Right ventricle myocardium inferior (tissue), 1 donor: ENCODE measurements around the gene STARD7. TPM values are rescaled to one million over a fixed set of nuclear protein-coding genes. Genes with fewer than 3 reads are reported as not detected.
"Not testable (repeated sequence)": the region's sequence is repeated elsewhere in the genome, so short reads cannot be mapped to it uniquely, and the experiment has no call there.

Experiments
- ATAC-seq: fragments of 200-7000 bp; cut with Tn5 transposase; one replicate; pipeline ENCODE4 v1.9.1; 2020; ENCODE audit warnings: mild to moderate bottlenecking, moderate library complexity
- DNase-seq: peaks from one replicate; pipeline ENCODE4 v3.0.0; 2021; ENCODE audit errors: missing footprints
- intact Hi-C: fragments of 100-400 bp; cut with DNase I; formaldehyde crosslinking; loops from one replicate; pipeline ENCODE4 v1.11.0; 2022
- long read RNA-seq: library from polyadenylated mRNA; unstranded; transcript quantifications from one replicate; pipeline ENCODE4 v2.0.0, GENCODE V29; 2021
- total RNA-seq: library from RNA; stranded (reverse); fragmentation: NEBNext Ultra II Directional; extraction: Animal tissue kit (Norgen Biotek cat#: 25700); gene quantifications from one replicate; pipeline ENCODE4 v1.2.1, GENCODE V29; 2021
- donor health status: DM: no; HTN: yes; CAD: no; lungs with severe emphysema.

The STARD7 gene, protein sequence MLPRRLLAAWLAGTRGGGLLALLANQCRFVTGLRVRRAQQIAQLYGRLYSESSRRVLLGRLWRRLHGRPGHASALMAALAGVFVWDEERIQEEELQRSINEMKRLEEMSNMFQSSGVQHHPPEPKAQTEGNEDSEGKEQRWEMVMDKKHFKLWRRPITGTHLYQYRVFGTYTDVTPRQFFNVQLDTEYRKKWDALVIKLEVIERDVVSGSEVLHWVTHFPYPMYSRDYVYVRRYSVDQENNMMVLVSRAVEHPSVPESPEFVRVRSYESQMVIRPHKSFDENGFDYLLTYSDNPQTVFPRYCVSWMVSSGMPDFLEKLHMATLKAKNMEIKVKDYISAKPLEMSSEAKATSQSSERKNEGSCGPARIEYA
- total RNA-seq = 194 TPM
- long read RNA-seq, transcript STARD7-201 (8 exons, 3,368 nt) = major isoform, 361 of 373 reads
- long read RNA-seq, partial matches to known transcripts = 3 of 373 reads
- long read RNA-seq, other reads (novel, unspliced or antisense) = 9 of 373 reads

- intact Hi-C loops = loop anchor here (2.0 kb wide), 1 partner anchor 52 kb away; no protein-coding TSS in a partner anchor
These were observed at the start of gene STARD7 for GRCh38 chr2:96208143-96209010. Gene STARD7, minus strand, starts transcription at chr2:96208827. Its CDS starts 393 bp downstream, at chr2:96208434.

DNA sequence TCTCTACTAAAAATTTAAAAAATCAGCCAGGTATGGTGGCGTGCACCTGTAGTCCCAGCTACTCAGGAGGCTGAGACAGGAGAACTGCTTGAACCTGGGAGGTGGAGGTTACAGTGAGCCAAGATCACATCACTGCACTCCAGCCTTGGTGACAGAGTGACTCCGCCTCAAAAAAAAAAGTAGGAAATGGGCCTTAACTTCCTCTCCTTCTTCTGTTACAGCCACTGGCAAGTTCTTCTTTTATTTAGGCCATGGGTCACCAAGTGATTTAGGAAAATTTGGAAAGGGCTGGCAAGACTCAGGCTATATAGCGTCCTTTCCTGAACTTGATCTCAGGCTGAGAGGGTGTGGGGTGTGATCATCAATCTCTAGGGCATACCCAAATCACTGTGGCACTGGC lies 49.1 kb upstream of the STARD7 start:
- not testable (repeated sequence) for ATAC-seq

More at GRCh38 chr2:96208143-96209010, at the start of gene STARD7:
- ATAC-seq (peak; percentile 97), DNase-seq (peak; percentile 99)

DNA sequence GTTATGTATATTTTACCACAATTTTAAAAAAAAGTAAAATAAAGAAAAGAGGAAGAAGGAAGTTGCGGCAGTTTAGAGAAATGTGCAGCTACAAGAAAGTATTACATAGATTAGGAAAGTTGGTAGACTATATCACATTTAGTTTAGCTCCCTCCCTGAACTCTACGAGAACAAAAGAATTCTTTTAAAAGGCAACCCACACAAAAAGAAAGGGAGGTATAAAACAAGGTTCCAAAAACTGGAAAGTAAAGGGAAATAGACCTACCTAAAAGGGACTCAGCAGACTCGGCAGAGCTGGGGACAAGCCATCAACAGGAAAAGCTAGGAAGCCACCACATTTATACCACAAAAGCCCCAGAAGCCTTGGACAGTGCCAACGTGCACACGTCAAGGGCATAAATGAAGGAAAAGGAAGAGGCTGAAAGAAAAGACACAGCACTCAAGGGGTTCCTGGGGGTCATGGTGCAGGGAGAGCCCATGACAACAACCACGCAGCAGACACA lies 48.0 kb upstream of the STARD7 start:
- ATAC-seq (no peak), DNase-seq (no peak)
- intact Hi-C loops = no loop called here

More for the DNA sequence above, 49.1 kb upstream of the STARD7 start:
- intact Hi-C loops, DNase-seq: not testable (repeated sequence)

- intact Hi-C loops = no loop called here
- DNase-seq (no peak), ATAC-seq (no peak)
These were observed 45.9 kb upstream of the STARD7 start for GRCh38 chr2:96254571-96254970.

DNA sequence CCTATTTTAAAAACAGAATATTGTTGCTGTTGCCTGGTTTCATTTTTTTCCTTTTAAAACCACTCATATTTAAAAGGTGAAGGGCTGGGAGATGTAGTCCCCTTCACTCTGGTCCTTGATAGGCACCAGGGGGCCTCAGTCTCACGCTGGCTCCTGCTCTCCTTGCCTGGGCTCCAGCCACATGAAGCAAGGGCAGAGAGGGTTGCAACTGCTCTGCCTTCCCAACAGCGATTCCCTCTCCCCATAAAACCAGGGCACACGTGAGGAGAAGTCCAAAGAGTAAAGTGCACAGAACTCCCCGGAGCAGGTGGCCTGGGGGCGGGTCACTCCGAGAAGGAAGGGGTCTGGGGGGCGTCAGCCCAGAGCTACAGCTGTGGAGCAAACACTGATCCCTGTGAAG lies 44.4 kb upstream of the STARD7 start:
- intact Hi-C loops = no loop called here
- ATAC-seq = no peak

DNA sequence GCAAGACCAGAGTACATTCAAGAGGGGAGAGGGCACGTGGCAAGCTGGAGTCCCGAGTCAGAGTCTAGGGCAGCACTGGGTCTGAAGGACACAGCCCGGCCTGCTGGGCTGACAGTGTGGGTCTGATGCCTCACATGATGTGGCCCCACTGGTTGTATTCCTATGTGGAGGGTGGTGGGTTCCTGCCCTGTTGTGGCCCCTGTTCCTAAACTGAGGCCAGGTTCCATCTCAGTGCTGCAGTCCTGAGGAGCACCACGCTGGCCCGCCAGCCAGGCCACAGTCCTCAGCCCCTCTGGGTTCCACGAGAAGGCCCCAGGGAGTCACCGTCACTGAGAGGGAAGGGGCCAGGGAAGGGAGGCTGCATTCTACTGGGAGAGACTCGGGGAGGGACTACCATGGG lies 43.9 kb upstream of the STARD7 start:
- ATAC-seq (no peak), DNase-seq (no peak)
- intact Hi-C loops = no loop called here

More for the DNA sequence above, 44.4 kb upstream of the STARD7 start:
- DNase-seq = no peak

GRCh38 chr2:96251721-96252292 lies 43.2 kb upstream of the STARD7 start:
- intact Hi-C loops = no loop called here
- peak; percentile 66 for ATAC-seq

GRCh38 chr2:96250188-96250587 lies 41.6 kb upstream of the STARD7 start:
- no peak for ATAC-seq
- intact Hi-C loops = no loop called here

More at GRCh38 chr2:96251721-96252292, 43.2 kb upstream of the STARD7 start:
- DNase-seq = no peak

DNA sequence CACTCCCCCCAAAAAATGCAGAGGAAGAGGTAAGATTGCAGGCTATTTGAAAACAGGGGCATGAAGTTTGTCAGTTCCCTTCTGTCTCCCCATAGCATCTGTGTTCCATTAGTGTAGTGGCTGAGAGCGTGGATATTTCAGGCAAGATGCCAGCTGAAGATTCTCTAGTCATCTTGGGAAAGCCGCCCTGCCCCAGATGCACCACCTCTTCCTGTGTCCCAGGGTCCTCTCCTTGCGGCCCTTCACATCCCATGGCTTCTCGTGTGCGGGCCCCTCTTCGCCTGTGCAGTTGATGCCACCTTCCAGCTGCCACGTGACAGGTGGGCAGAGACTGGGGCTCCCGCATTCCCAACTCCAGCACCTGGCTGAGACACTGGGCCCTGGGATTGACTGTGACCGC lies 41.0 kb upstream of the STARD7 start:
- no peak for DNase-seq
- intact Hi-C loops = no loop called here
- ATAC-seq = no peak

More at GRCh38 chr2:96250188-96250587, 41.6 kb upstream of the STARD7 start:
- DNase-seq = no peak

GRCh38 chr2:96248624-96249023 lies 40.0 kb upstream of the STARD7 start:
- ATAC-seq (no peak), DNase-seq (no peak)
- intact Hi-C loops = no loop called here

DNA sequence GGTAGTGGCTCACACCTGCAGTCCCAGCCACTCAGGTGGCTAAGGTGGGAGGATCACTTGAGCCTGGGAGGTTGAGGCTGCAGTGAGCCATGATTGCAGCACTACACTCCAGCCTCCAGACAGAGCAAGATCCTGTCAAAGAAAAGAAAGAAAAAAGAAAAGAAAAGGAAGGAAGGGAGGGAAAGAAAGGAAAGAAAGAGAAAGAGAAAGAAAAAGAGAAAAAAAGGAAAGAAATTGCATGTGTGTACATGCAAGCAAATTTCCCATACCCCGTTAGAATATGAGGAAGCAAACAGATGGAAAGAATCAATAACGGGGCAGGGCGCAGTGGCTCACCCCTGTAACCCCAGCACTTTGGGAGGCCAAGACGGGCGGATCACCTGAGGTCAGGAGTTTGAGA lies 39.3 kb upstream of the STARD7 start:
- no peak for ATAC-seq
- intact Hi-C loops = no loop called here
- no peak for DNase-seq

DNA sequence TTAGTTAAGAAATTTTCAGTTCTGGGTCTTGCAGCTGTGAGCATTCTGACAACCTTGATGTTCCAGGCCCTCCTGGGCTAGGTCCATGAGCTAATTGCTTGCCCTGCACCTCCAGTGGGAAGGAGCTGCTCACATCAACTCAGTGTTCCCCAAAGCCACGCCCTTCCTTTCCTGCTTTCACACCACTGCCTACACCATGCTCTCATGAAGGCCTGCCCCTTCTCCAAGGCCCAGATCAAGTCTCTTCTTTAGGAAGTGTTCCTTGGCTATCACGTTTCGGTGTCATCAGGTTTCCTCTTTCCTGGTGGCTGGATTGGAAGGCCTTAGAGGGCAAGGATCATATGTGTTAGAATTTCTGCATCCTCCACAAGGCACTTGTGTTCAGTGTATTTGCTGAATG lies 38.4 kb upstream of the STARD7 start:
- no peak for DNase-seq
- intact Hi-C loops = no loop called here
- ATAC-seq = no peak

- ATAC-seq = no peak
- no peak for DNase-seq
- intact Hi-C loops = no loop called here
These were observed 37.2 kb upstream of the STARD7 start for GRCh38 chr2:96245609-96246390.

DNA sequence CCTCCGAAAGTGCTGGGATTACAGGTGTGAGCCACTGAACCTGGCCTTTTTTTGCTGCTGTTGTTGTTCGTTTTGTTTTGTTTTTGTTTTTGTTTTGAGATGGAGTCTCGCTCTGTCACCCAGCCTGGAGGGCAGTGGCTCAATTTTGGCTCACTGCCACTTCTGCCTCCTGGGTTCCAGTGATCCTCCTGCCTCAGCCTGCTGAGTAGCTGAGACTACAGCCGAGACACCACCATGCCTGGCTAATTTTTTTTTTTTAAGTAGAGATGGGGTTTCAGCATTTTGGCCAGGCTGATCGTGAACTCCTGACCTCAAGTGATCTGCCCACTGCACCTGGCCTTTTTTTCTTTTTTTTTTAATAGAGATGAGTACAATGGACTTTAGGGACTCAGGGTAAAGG lies 35.2 kb upstream of the STARD7 start:
- intact Hi-C loops = no loop called here
- ATAC-seq (no peak), DNase-seq (no peak)

GRCh38 chr2:96241900-96242611 lies 33.4 kb upstream of the STARD7 start:
- ATAC-seq (peak; percentile 58), DNase-seq (no peak)
- intact Hi-C loops = no loop called here

- DNase-seq (no peak), ATAC-seq (no peak)
- intact Hi-C loops = no loop called here
These were observed 32.6 kb upstream of the STARD7 start for GRCh38 chr2:96241227-96241626.

- ATAC-seq (peak; percentile 58), DNase-seq (no peak)
These were observed 31.9 kb upstream of the STARD7 start for GRCh38 chr2:96240341-96241038.

More at GRCh38 chr2:96240341-96241038, 31.9 kb upstream of the STARD7 start:
- intact Hi-C loops = no loop called here
